Thyroid gland (tissue), 4 donors: ENCODE data around the gene SLC22A24. TPM values are rescaled to one million over a fixed set of nuclear protein-coding genes. Genes with fewer than 3 reads are reported as not detected.

Source experiments
- DNase-seq, 2 donors: peaks; one replicate each; pipeline ENCODE4 v3.0.0-alpha.2; 2019
- H3K27ac ChIP-seq, 3 donors: fragments of 200-600 bp; sonication (generic); 1 replicate in 2 of 3; 2 replicates in 1 of 3; pipeline ENCODE4 v1.5.1; 2016 to 2019; ENCODE audit warnings: mild to moderate bottlenecking in 1 of 3, moderate library complexity in 1 of 3
- H3K27me3 ChIP-seq: fragments of 200-600 bp; sonication (generic); one replicate; pipeline ENCODE4 v1.5.1; 2019
- H3K36me3 ChIP-seq, 2 donors: fragments of 200-600 bp; sonication (generic); one replicate each; pipeline ENCODE4 v1.5.1; 2016 to 2019
- H3K4me1 ChIP-seq, 2 donors: fragments of 200-600 bp; sonication (generic); one replicate each; pipeline ENCODE4 v1.5.1; 2017 to 2019
- H3K4me3 ChIP-seq, 3 donors: fragments of 200-600 bp; sonication (generic); replicated peaks in 1 of 3; 1 replicate in 2 of 3; 2 replicates in 1 of 3; pipeline ENCODE4 v1.5.1; 2016; ENCODE audit warnings: mild to moderate bottlenecking in 1 of 3
- H3K9me3 ChIP-seq: fragments of 200-600 bp; sonication (generic); one replicate; pipeline ENCODE4 v1.5.1; 2017
- CTCF ChIP-seq, 6 experiments: fragments of 200-600 bp in 3 of 6; fragments of 450-650 bp in 3 of 6; sonication (generic) in 3 of 6; IDR thresholded peaks; one replicate each; pipeline ENCODE4 v1.5.1; 2016 to 2019; ENCODE audit warnings: antibody characterized with exemption in 6 of 6, mild to moderate bottlenecking in 2 of 6, inconsistent platforms in 1 of 6, moderate library complexity in 1 of 6
- POLR2A ChIP-seq, 2 donors: fragments of 450-650 bp; IDR thresholded peaks; one replicate each; pipeline ENCODE4 v1.6.1; 2017; ENCODE audit warnings: antibody characterized with exemption in 2 of 2, mild to moderate bottlenecking in 2 of 2, moderate library complexity in 1 of 2
- WGBS, 2 donors: methylation state at CpG; one replicate each; pipeline ENCODE4 v1.1.5; 2017; 5-methylcytosine and 5-hydroxymethylcytosine counted together
- intact Hi-C: fragments of 100-400 bp; cut with DNase I; formaldehyde crosslinking; loops from one replicate; pipeline ENCODE4 v1.15.1; 2023
- total RNA-seq, 4 donors: library from RNA; depleted of rRNA; stranded (reverse); fragments of >200 nt; gene quantifications; one replicate each; pipeline ENCODE4 v1.2.3, GENCODE V29; 2016

The SLC22A24 gene, protein sequence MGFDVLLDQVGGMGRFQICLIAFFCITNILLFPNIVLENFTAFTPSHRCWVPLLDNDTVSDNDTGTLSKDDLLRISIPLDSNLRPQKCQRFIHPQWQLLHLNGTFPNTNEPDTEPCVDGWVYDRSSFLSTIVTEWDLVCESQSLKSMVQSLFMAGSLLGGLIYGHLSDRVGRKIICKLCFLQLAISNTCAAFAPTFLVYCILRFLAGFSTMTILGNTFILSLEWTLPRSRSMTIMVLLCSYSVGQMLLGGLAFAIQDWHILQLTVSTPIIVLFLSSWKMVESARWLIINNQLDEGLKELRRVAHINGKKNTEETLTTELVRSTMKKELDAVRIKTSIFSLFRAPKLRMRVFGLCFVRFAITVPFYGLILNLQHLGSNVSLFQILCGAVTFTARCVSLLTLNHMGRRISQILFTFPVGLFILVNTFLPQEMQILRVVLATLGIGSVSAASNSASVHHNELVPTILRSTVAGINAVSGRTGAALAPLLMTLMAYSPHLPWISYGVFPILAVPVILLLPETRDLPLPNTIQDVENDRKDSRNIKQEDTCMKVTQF
- total RNA-seq, result not detected

DNA sequence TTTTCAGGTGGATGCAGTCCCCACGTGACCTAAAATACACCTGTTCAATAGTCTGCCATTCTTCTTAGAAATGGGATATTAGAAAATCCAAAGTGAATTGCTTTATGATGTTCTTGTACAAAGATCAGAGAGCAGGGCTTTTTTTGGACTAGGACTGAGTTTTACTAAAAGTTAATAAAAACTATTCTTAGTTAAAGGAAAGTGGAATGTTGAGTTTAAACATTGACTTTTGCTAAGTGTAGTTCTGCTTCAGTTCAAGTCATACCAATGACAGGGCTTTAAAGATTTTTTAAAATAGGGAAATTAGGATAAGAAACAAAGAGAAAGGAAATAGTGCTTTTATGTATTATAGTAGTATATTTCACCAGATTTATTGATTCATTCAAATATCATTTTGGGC, at the start of gene SLC22A24:
SLC22A24 (minus strand) TSS at position 101 of the 400 bp plus-strand sequence. CDS start 442 bp downstream, outside the sequence.
- 89 to 91% methylated on average over 1 of the region's 1 CpG for WGBS, 2 donors
- Histone ChIP-seq H3K27ac (no peak within 1 kb of the TSS), H3K9me3 (no peaks in the 10 kb centered on the region), H3K27me3 (no peaks in the 10 kb centered on the region), H3K36me3 (no peaks in the 10 kb centered on the region), H3K4me3 (no peak within 1 kb of the TSS), H3K4me1 (no peaks in the 10 kb centered on the region)
- no peak for DNase-seq
- no peak for TF ChIP-seq POLR2A (IDR thresholded peaks at IDR 0.05)
- TF ChIP-seq CTCF (IDR thresholded peaks at IDR 0.05), result no peak
- intact Hi-C loops, result no loop called here

DNA sequence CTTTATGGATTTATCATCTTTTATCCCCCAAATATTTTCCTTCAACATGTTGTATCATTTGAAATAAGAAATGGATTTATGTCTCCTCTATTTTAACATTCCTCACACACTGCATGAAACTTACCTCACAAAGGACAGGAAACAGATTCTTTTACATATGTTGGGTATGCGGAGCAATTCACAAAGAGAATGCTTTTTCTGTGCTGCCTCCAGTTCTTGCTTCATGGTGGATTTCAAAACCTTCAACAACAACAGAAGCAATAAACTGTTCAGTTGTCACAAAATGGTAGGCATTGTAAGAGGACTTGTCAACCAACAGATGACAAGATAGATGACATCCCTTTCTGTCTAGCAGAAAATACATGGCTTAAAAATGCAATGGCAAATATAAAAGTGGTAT, 36.5 kb upstream of the SLC22A24 start:
- Histone ChIP-seq H3K27me3 (no peaks in the 10 kb centered on the region), H3K27ac (no peak overlapping the region), H3K9me3 (no peaks in the 10 kb centered on the region), H3K4me3 (no peak overlapping the region), H3K4me1 (no peaks in the 10 kb centered on the region), H3K36me3 (no peaks in the 10 kb centered on the region)
- TF ChIP-seq CTCF (IDR thresholded peaks at IDR 0.05) (no peak), POLR2A (IDR thresholded peaks at IDR 0.05) (no peak)
- WGBS, 2 donors, result 88 to 95% methylated on average over 1 of the region's 1 CpG
- DNase-seq, result no peak
- intact Hi-C loops, result no loop called here

DNA sequence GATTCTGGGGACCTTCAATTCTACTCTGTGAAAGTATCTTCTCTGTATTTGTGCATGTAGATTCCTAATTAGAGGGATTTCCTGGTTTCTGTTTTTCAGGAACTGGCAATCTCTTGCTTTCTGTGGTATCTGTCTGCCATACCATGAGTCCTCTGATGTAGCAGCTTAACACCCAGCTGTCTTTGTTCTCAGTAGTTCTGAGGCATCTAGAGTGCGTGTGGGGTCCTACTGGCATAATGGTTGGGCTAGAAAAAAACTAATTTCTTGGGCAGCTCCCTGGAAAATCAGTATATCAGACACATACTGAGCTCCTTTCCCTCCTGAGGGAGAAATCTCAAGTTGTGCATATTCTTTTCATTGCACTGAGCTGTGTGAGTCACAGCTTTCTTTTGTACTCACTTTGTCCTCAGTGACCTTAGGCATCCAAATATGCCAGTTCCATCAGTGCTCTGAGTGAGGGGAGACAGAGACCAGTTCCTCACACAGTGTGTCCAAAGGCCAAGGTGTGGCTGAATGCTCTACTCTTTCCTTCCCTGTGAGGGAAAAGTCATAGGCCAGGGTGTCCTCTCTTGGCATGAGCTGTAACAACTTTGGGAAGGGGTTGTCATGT, 35.5 kb upstream of the SLC22A24 start:
- TF ChIP-seq POLR2A (IDR thresholded peaks at IDR 0.05) (no peak), CTCF (IDR thresholded peaks at IDR 0.05) (no peak)
- H3K4me1 ChIP-seq, result no peaks in the 10 kb centered on the region
- no peaks in the 10 kb centered on the region for H3K36me3 ChIP-seq
- no peak overlapping the region for H3K4me3 ChIP-seq
- intact Hi-C loops, result no loop called here
- no peak overlapping the region for H3K27ac ChIP-seq
- H3K9me3 ChIP-seq, result no peaks in the 10 kb centered on the region
- WGBS, 2 donors, result 63 to 67% methylated on average over 1 of the region's 1 CpG
- no peak for DNase-seq
- no peaks in the 10 kb centered on the region for H3K27me3 ChIP-seq

GRCh38 chr11:63177872-63178271, 33.9 kb upstream of the SLC22A24 start:
- intact Hi-C loops, result no loop called here

More at GRCh38 chr11:63177872-63178271, 33.9 kb upstream of the SLC22A24 start:
- H3K4me1 ChIP-seq, result no peaks in the 10 kb centered on the region
- no peaks in the 10 kb centered on the region for H3K27me3 ChIP-seq
- no peak for DNase-seq
- H3K36me3 ChIP-seq, result no peaks in the 10 kb centered on the region
- TF ChIP-seq CTCF (IDR thresholded peaks at IDR 0.05) (no peak), POLR2A (IDR thresholded peaks at IDR 0.05) (no peak)
- H3K27ac ChIP-seq, result no peak overlapping the region
- H3K4me3 ChIP-seq, result no peak overlapping the region
- no peaks in the 10 kb centered on the region for H3K9me3 ChIP-seq
- WGBS, 2 donors, result 81 to 91% methylated on average over 1 of the region's 1 CpG
